IPS DF 19.7 (cell line): ENCODE results near the gene MSANTD4.
A peak's percentile ranks its signal among the peaks of the same experiment; 100 is the strongest.
"Not testable (repeated sequence)": the region's sequence is repeated elsewhere in the genome, so short reads cannot be mapped to it uniquely, and the experiment has no call there.

Experiments used
- DNase-seq: peaks from one replicate; pipeline ENCODE4 v3.0.0-alpha.2; 2013; ENCODE audit warnings: low read depth, low spot score

The MSANTD4 gene

GRCh38 chr11:106021967-106022794 is at the start of gene MSANTD4:
MSANTD4 (minus strand) TSS chr11:106022240; CDS start chr11:106010917, 11,323 bp downstream.
- peak; percentile 97 for DNase-seq

- DNase-seq = no peak
Observed at GRCh38 chr11:106070606-106071005, 48.6 kb upstream of the MSANTD4 start.

GRCh38 chr11:106063009-106063408 is 41.0 kb upstream of the MSANTD4 start:
- no peak for DNase-seq

GRCh38 chr11:106061954-106062949 is 40.2 kb upstream of the MSANTD4 start:
- no peak for DNase-seq

- DNase-seq = no peak
Observed at GRCh38 chr11:106061249-106061784, 39.3 kb upstream of the MSANTD4 start.

- no peak for DNase-seq
Observed at GRCh38 chr11:106059617-106060016, 37.6 kb upstream of the MSANTD4 start.

- not testable (repeated sequence) for DNase-seq
Observed at GRCh38 chr11:106058377-106058776, 36.3 kb upstream of the MSANTD4 start.

GRCh38 chr11:106051103-106051502 is 29.1 kb upstream of the MSANTD4 start:
- DNase-seq = no peak

GRCh38 chr11:106049727-106050476 is 27.9 kb upstream of the MSANTD4 start:
- DNase-seq = no peak

- no peak for DNase-seq
Observed at GRCh38 chr11:106047631-106048030, 25.6 kb upstream of the MSANTD4 start.

GRCh38 chr11:106043540-106043939 is 21.5 kb upstream of the MSANTD4 start:
- no peak for DNase-seq

- DNase-seq = no peak
Observed at GRCh38 chr11:106032861-106033260, 10.8 kb upstream of the MSANTD4 start.

- no peak for DNase-seq
Observed at GRCh38 chr11:106031936-106032335, 9.9 kb upstream of the MSANTD4 start.

- DNase-seq = no peak
Observed at GRCh38 chr11:106031202-106031810, 9.3 kb upstream of the MSANTD4 start.

GRCh38 chr11:106030609-106031008 is 8.6 kb upstream of the MSANTD4 start:
- DNase-seq = no peak

- DNase-seq = no peak
Observed at GRCh38 chr11:106022795-106023275, 795 bp upstream of the MSANTD4 start.

- DNase-seq = no peak
Observed at GRCh38 chr11:106021181-106021966, 666 bp downstream of the MSANTD4 start.

- DNase-seq = no peak
Observed at GRCh38 chr11:106017093-106017492, 4.9 kb downstream of the MSANTD4 start.

- DNase-seq = no peak
Observed at GRCh38 chr11:106015066-106015465, 7.0 kb downstream of the MSANTD4 start.

- DNase-seq = no peak
Observed at GRCh38 chr11:106014620-106015019, 7.4 kb downstream of the MSANTD4 start.
